AG09309 (cell line): ENCODE results near the gene RAB3C.

Experiments
- DNase-seq: peaks from one replicate; pipeline ENCODE4 v3.0.0-alpha.2; 2010; ENCODE audit warnings: low read depth
- H3K4me3 ChIP-seq: 2 replicates; pipeline ENCODE4 v1.5.1; 2011; ENCODE audit warnings: mild to moderate bottlenecking, low read depth, low read length, moderate library complexity; ENCODE audit not compliant: control insufficient read depth
- CTCF ChIP-seq: IDR thresholded peaks from 2 replicates; pipeline ENCODE4 v1.5.1; 2011; ENCODE audit warnings: mild to moderate bottlenecking, low read depth, low read length, inconsistent platforms; ENCODE audit not compliant: insufficient read depth, control insufficient read depth; ENCODE audit errors: missing control alignments

Gene RAB3C

GRCh38 chr5:58851153-58851552, 268.3 kb downstream of the RAB3C start:
- H3K4me3 ChIP-seq: no peak overlapping the region
- TF ChIP-seq CTCF: no peak
- no peak for DNase-seq

- no peak for DNase-seq
- no peak overlapping the region for H3K4me3 ChIP-seq
- no peak for TF ChIP-seq CTCF
These were observed 268.7 kb downstream of the RAB3C start for GRCh38 chr5:58851571-58851970.

GRCh38 chr5:58852566-58852965, 269.7 kb downstream of the RAB3C start:
- no peak for TF ChIP-seq CTCF
- no peak overlapping the region for H3K4me3 ChIP-seq
- no peak for DNase-seq

GRCh38 chr5:58854441-58854840, 271.6 kb downstream of the RAB3C start:
- H3K4me3 ChIP-seq: no peak overlapping the region
- DNase-seq: no peak
- no peak for TF ChIP-seq CTCF

GRCh38 chr5:58855851-58856739, 273.2 kb downstream of the RAB3C start:
- TF ChIP-seq CTCF: no peak
- H3K4me3 ChIP-seq: no peak overlapping the region
- DNase-seq: no peak

GRCh38 chr5:58857609-58858008, 274.7 kb downstream of the RAB3C start:
- H3K4me3 ChIP-seq: no peak overlapping the region
- DNase-seq: no peak
- TF ChIP-seq CTCF: no peak
